Spleen (tissue), 11 donors: Measurements from ENCODE around the gene SREBF1. TPM values are rescaled to one million over a fixed set of nuclear protein-coding genes. Genes with fewer than 3 reads are reported as not detected.

Experiments
- DNase-seq: peaks from one replicate; pipeline ENCODE4 v3.0.0-alpha.2; 2020
- H3K27ac ChIP-seq, 8 donors: fragments of 200-600 bp; sonication (generic) in 7 of 8; 1 replicate in 4 of 8; 2 replicates in 4 of 8; pipeline versions ENCODE4 v1.5.0 to v1.8.0; 2016 to 2021; ENCODE audit warnings: inconsistent platforms in 4 of 8, mild to moderate bottlenecking in 4 of 8, moderate library complexity in 1 of 8
- H3K27me3 ChIP-seq, 7 donors: fragments of 200-600 bp; sonication (generic) in 6 of 7; replicated peaks in 1 of 7; 1 replicate in 4 of 7; 2 replicates in 3 of 7; pipeline versions ENCODE4 v1.5.0 to v1.8.0; 2016 to 2021; ENCODE audit warnings: inconsistent platforms in 3 of 7, mild to moderate bottlenecking in 1 of 7
- H3K36me3 ChIP-seq, 6 donors: fragments of 200-600 bp; sonication (generic) in 5 of 6; 1 replicate in 4 of 6; 2 replicates in 2 of 6; pipeline versions ENCODE4 v1.5.0 to v1.8.0; 2016 to 2021; ENCODE audit warnings: inconsistent platforms in 2 of 6
- H3K4me1 ChIP-seq, 6 donors: fragments of 200-600 bp; sonication (generic) in 5 of 6; 1 replicate in 3 of 6; 2 replicates in 3 of 6; pipeline versions ENCODE4 v1.5.0 to v1.8.0; 2016 to 2021; ENCODE audit warnings: inconsistent platforms in 3 of 6
- H3K4me3 ChIP-seq, 8 donors: fragments of 200-600 bp; sonication (generic) in 7 of 8; 1 replicate in 4 of 8; 2 replicates in 4 of 8; pipeline versions ENCODE4 v1.5.0 to v1.8.0; 2016 to 2021; ENCODE audit warnings: inconsistent platforms in 4 of 8, mild to moderate bottlenecking in 4 of 8, moderate library complexity in 2 of 8
- H3K9me3 ChIP-seq, 8 donors: fragments of 200-600 bp; sonication (generic) in 7 of 8; 1 replicate in 4 of 8; 2 replicates in 4 of 8; pipeline versions ENCODE4 v1.5.0 to v1.8.0; 2016 to 2021; ENCODE audit warnings: inconsistent platforms in 4 of 8
- POLR2A ChIP-seq, 3 donors: fragments of 450-650 bp; IDR thresholded peaks; one replicate each; pipeline ENCODE4 v1.5.1; 2017; ENCODE audit warnings: antibody characterized with exemption in 3 of 3, mild to moderate bottlenecking in 1 of 3
- POLR2AphosphoS5 ChIP-seq, 3 donors: sonication (generic); formaldehyde crosslinking; IDR thresholded peaks; one replicate each; pipeline ENCODE4 v1.5.1; 2017; ENCODE audit warnings: antibody characterized with exemption in 3 of 3
- WGBS, 5 donors: extraction: QIAGEN DNeasy Blood & Tissue Kit in 3 of 5; methylation state at CpG; one replicate each; pipeline versions ENCODE4 v1.1.5 to v1.1.7; 2013 to 2018; 5-methylcytosine and 5-hydroxymethylcytosine counted together
- intact Hi-C: fragments of 100-400 bp; cut with DNase I; formaldehyde crosslinking; loops from one replicate; pipeline ENCODE4 v1.15.0; 2023; ENCODE audit warnings: low total_unique reads
- polyA plus RNA-seq, 3 donors: library from polyadenylated mRNA; stranded (reverse); fragments of 200-250 nt; gene quantifications; one replicate each; pipeline ENCODE4 v1.2.1, GENCODE V29; 2013
- total RNA-seq, 7 donors: library from RNA; depleted of rRNA in 3 of 7; stranded (reverse); fragments of >200 nt in 3 of 7; fragmentation: NEBNext Ultra II Directional in 4 of 7; extraction: Animal tissue kit (Norgen Biotek cat#: 25700) in 4 of 7; gene quantifications; one replicate each; pipeline versions ENCODE4 v1.1.0 to v1.2.1, GENCODE V29; 2016 to 2021
- TF ChIP-seq, protein P1 (sequence below), 11 experiments: fragments of 200-600 bp in 7 of 11; fragments of 450-650 bp in 4 of 11; sonication (generic) in 4 of 11; IDR thresholded peaks in 8 of 11; conservative IDR thresholded peaks in 3 of 11; 1 replicate in 7 of 11; 2 replicates in 4 of 11; pipeline versions ENCODE4 v1.4.0 to v1.8.0; 2016 to 2021; ENCODE audit warnings: antibody characterized with exemption in 11 of 11, inconsistent platforms in 4 of 11, mild to moderate bottlenecking in 1 of 11
- donor health status: healthy with polysubstance abuse.
- donor health status: DM: no; HTN: no; CAD: no; lungs with moderate emphysema.
- donor health status: DM: no; HTN: no; CAD: no.
- donor health status: Bipolar disorder and iron deficiency.
- donor health status: healthy.
- donor health status: DM: no; HTN: no; CAD: no.
- donor health status: DM: yes; HTN: yes; CAD: no.

SREBF1 gene
- total and polyA plus RNA-seq, 10 donors: 25.0 to 74.8 (median 48.0) TPM

DNA sequence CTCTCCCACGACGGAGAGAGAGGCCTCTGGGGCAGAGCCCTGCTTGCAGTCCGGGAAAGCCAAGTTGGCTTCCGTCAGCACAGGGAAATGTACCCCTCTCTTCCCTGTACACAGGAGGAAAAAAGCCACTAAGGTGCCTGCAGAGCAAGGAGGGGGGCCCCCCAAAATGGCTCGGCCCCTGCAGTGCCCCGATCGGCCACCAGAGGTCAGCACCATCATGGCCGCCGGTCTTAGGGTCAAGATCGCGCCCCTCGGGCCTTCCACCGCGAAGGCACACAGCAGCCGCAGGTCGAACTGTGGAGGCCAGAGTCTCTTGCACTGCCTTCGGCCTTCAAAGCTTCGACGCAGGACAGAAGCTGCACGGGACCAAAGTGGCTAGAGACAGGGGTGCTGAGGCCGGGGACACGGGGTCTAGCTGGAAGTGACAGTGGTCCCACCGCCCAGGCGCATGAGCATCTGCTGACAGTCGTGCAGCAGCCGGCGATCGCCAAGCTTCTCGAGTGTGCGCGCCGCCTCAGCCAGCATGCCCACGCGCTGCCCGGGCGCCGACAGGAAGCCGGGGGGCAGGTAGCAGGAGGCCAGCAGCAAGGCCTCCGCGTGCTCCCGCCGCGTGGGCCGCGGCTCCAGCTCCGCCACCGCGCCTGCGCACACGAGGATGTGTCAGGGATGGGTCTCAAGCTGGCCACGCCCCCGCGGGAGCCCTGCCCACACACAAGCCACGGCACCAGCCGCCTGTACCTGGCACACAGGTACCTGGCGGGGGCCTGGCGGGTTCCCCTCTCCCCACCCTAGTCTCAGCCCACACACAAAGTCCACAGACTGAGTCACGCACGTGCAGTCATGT, 24.4 kb downstream of the SREBF1 start:
- Histone ChIP-seq H3K27ac (peak overlapping the region in 7 of 8 donors; percentile 1 to 57 (median 26)), H3K9me3 (no peaks in the 10 kb centered on the region), H3K27me3 (no peaks in the 10 kb centered on the region), H3K4me3 (no peak overlapping the region), H3K36me3 (peaks cover 0 to 95% (median 51%) of the 10 kb centered on the region in 6 donors), H3K4me1 (peaks cover 9 to 67% (median 20%) of the 10 kb centered on the region in 6 donors)
- DNase-seq: peak; percentile 92
- intact Hi-C loops: loop anchor here (2.0 to 10.0 kb wide), 2 partner anchors 48 to 102 kb away; no protein-coding TSS in a partner anchor
- WGBS, 5 donors: 54 to 78% (median 67%) methylated on average over 8 to 59 of the region's 59 CpGs
- TF ChIP-seq POLR2A (IDR thresholded peaks at IDR 0.05) (peak in 1 of 3 donors; percentile 20), POLR2AphosphoS5 (IDR thresholded peaks at IDR 0.05) (peak; percentile 46 to 82 (median 71))
- TF ChIP-seq, protein P1, sequence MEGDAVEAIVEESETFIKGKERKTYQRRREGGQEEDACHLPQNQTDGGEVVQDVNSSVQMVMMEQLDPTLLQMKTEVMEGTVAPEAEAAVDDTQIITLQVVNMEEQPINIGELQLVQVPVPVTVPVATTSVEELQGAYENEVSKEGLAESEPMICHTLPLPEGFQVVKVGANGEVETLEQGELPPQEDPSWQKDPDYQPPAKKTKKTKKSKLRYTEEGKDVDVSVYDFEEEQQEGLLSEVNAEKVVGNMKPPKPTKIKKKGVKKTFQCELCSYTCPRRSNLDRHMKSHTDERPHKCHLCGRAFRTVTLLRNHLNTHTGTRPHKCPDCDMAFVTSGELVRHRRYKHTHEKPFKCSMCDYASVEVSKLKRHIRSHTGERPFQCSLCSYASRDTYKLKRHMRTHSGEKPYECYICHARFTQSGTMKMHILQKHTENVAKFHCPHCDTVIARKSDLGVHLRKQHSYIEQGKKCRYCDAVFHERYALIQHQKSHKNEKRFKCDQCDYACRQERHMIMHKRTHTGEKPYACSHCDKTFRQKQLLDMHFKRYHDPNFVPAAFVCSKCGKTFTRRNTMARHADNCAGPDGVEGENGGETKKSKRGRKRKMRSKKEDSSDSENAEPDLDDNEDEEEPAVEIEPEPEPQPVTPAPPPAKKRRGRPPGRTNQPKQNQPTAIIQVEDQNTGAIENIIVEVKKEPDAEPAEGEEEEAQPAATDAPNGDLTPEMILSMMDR (IDR thresholded peaks at IDR 0.05 in 8 of 11, conservative IDR thresholded peaks at IDR 0.05 in 3 of 11): peak; percentile 95 to 100 (median 99)

DNA sequence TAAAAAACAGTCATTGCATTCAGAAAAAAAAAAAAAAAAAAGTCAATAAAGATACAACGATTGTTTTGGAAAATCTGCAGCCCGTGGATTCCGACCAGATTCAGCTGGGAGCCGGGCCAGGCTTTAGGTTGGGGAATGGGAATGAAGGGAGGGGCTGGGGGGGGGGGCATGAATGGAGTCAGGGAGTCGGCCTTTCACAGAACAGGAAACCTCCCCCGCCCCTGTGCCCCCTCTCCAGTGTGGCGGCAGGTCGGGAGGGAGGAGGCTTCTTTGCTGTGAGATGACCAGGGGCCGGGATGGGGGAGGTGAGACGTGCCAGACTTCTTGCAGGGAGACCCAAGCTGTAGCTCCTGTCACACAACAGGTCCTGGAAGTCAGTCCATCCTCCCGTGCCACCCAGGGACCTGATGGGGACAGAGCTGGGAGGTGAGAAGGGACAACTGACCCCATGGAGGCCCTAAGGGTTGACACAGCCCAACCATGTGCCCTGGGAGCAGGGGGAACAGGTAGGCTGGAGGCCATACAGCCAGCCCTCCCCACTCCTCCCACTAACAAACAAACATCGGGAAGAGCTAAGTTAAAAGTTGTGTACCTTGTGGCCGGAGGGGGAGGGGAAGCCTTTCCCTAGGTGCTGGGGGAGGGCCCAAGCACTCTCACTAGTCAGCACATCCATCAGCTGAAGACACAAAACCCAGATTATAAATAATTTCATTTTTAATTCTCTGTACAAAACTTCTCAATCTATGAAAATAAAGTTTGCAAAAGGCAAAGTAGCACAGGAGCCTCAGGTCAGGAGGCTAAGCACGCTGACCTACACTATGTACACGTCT, 25.2 kb downstream of the SREBF1 start:
- no peaks in the 10 kb centered on the region for H3K27me3 ChIP-seq
- TF ChIP-seq, protein P1 (IDR thresholded peaks at IDR 0.05 in 8 of 11, conservative IDR thresholded peaks at IDR 0.05 in 3 of 11): no peak
- no peak for TF ChIP-seq POLR2AphosphoS5 (IDR thresholded peaks at IDR 0.05)
- TF ChIP-seq POLR2A (IDR thresholded peaks at IDR 0.05): no peak
- intact Hi-C loops: loop anchor here (2.0 to 10.0 kb wide), 2 partner anchors 49 to 103 kb away; no protein-coding TSS in a partner anchor
- H3K4me3 ChIP-seq: no peak overlapping the region
- H3K4me1 ChIP-seq: peaks cover 9 to 67% (median 20%) of the 10 kb centered on the region in 6 donors
- H3K27ac ChIP-seq: peak overlapping the region in 5 of 8 donors; percentile 6 to 57 (median 33)
- 61 to 70% (median 66%) methylated on average over 15 of the region's 15 CpGs for WGBS, 5 donors
- no peaks in the 10 kb centered on the region for H3K9me3 ChIP-seq
- H3K36me3 ChIP-seq: peaks cover 0 to 92% (median 43%) of the 10 kb centered on the region in 6 donors
- DNase-seq: no peak

DNA sequence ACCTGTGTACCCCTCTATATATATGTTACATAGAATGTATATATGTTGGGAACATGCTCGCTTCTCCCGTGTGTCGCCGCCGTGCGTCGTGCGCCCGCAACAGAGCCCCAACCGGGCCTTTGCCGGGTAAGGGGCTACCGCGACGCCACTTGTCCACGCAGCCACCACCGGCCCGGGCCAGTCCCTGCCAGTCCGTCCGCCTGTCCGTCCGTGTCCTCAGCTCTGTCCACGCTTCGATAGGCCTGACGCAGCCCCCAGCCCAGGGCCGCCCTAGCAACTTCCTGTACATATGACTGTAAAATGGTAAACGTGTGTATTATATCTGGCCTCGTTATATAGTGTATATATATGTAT, 25.9 kb downstream of the SREBF1 start:
- Histone ChIP-seq H3K27ac (peak overlapping the region in 3 of 8 donors; percentile 48 to 67 (median 53)), H3K27me3 (no peaks in the 10 kb centered on the region), H3K4me1 (peaks cover 9 to 67% (median 20%) of the 10 kb centered on the region in 6 donors), H3K9me3 (no peaks in the 10 kb centered on the region), H3K36me3 (peaks cover 0 to 90% (median 40%) of the 10 kb centered on the region in 6 donors), H3K4me3 (no peak overlapping the region)
- WGBS, 5 donors: 82 to 90% (median 88%) methylated on average over 27 of the region's 27 CpGs
- TF ChIP-seq, protein P1 (IDR thresholded peaks at IDR 0.05 in 8 of 11, conservative IDR thresholded peaks at IDR 0.05 in 3 of 11): no peak
- TF ChIP-seq POLR2A (IDR thresholded peaks at IDR 0.05): no peak
- TF ChIP-seq POLR2AphosphoS5 (IDR thresholded peaks at IDR 0.05): no peak
- intact Hi-C loops: loop anchor here (10.0 kb wide), 1 partner anchor 104 kb away; no protein-coding TSS in a partner anchor
- no peak for DNase-seq
